ENCODE results near the gene KCNS3.

KCNS3 gene

GRCh38 chr2:17850151-17850550 is 28.3 kb upstream of the KCNS3 start:
- Histone ChIP-seq H3K27ac (0 out of 2 replicates have a peak overlapping the region, but pooled peaks have one; percentile 23), H3K4me3 (no peak overlapping the region), H3K4me1 (peaks cover 22% of the 10 kb centered on the region), H3K9ac (no peak overlapping the region), H4K20me1 (no peaks in the 10 kb centered on the region), H3K27me3 (no peaks in the 10 kb centered on the region), H3K4me2 (no peak overlapping the region), H3K9me3 (no peaks in the 10 kb centered on the region), H3K36me3 (no peaks in the 10 kb centered on the region)
- no peak for TF ChIP-seq Cebpa-rat (IDR thresholded peaks at IDR 0.05)

- Histone ChIP-seq H3K9ac (no peak overlapping the region), H3K36me3 (no peaks in the 10 kb centered on the region), H3K4me1 (peaks cover 22% of the 10 kb centered on the region), H3K9me3 (no peaks in the 10 kb centered on the region), H3K4me3 (no peak overlapping the region), H3K27me3 (no peaks in the 10 kb centered on the region), H3K4me2 (no peak overlapping the region), H4K20me1 (no peaks in the 10 kb centered on the region), H3K27ac (no peak overlapping the region)
- TF ChIP-seq Cebpa-rat (IDR thresholded peaks at IDR 0.05), result no peak
Measured at GRCh38 chr2:17851731-17852585, 26.5 kb upstream of the KCNS3 start.

- H3K27me3 ChIP-seq, result no peaks in the 10 kb centered on the region
- no peaks in the 10 kb centered on the region for H3K36me3 ChIP-seq
- H3K9ac ChIP-seq, result no peak overlapping the region
- no peak overlapping the region for H3K4me2 ChIP-seq
- no peaks in the 10 kb centered on the region for H4K20me1 ChIP-seq
- H3K4me3 ChIP-seq, result no peak overlapping the region
- H3K4me1 ChIP-seq, result peaks cover 22% of the 10 kb centered on the region
- H3K9me3 ChIP-seq, result no peaks in the 10 kb centered on the region
- no peak for TF ChIP-seq Cebpa-rat (IDR thresholded peaks at IDR 0.05)
- no peak overlapping the region for H3K27ac ChIP-seq
Measured at GRCh38 chr2:17853799-17854198, 24.7 kb upstream of the KCNS3 start.

GRCh38 chr2:17857021-17857420 is 21.4 kb upstream of the KCNS3 start:
- no peak overlapping the region for H3K27ac ChIP-seq
- no peak overlapping the region for H3K4me2 ChIP-seq
- no peak overlapping the region for H3K9ac ChIP-seq
- TF ChIP-seq Cebpa-rat (IDR thresholded peaks at IDR 0.05), result no peak
- no peaks in the 10 kb centered on the region for H4K20me1 ChIP-seq
- no peaks in the 10 kb centered on the region for H3K36me3 ChIP-seq
- H3K9me3 ChIP-seq, result no peaks in the 10 kb centered on the region
- no peaks in the 10 kb centered on the region for H3K27me3 ChIP-seq
- no peak overlapping the region for H3K4me3 ChIP-seq
- 0 out of 2 replicates have a peak, but pooled peaks cover 5% of the 10 kb centered on the region for H3K4me1 ChIP-seq

GRCh38 chr2:17858064-17858463 is 20.4 kb upstream of the KCNS3 start:
- H3K36me3 ChIP-seq, result no peaks in the 10 kb centered on the region
- no peak overlapping the region for H3K4me3 ChIP-seq
- no peaks in the 10 kb centered on the region for H3K4me1 ChIP-seq
- H3K9me3 ChIP-seq, result no peaks in the 10 kb centered on the region
- no peaks in the 10 kb centered on the region for H3K27me3 ChIP-seq
- no peak overlapping the region for H3K4me2 ChIP-seq
- no peak for TF ChIP-seq Cebpa-rat (IDR thresholded peaks at IDR 0.05)
- no peak overlapping the region for H3K9ac ChIP-seq
- H3K27ac ChIP-seq, result no peak overlapping the region
- H4K20me1 ChIP-seq, result no peaks in the 10 kb centered on the region

GRCh38 chr2:17863539-17863938 is 14.9 kb upstream of the KCNS3 start:
- Histone ChIP-seq H3K27me3 (no peaks in the 10 kb centered on the region), H3K4me1 (no peaks in the 10 kb centered on the region), H3K4me3 (no peak overlapping the region), H3K9me3 (no peaks in the 10 kb centered on the region), H4K20me1 (no peaks in the 10 kb centered on the region), H3K36me3 (no peaks in the 10 kb centered on the region), H3K9ac (no peak overlapping the region), H3K4me2 (no peak overlapping the region), H3K27ac (no peak overlapping the region)
- TF ChIP-seq Cebpa-rat (IDR thresholded peaks at IDR 0.05), result no peak

GRCh38 chr2:17864676-17865075 is 13.8 kb upstream of the KCNS3 start:
- Histone ChIP-seq H3K4me1 (no peaks in the 10 kb centered on the region), H3K4me2 (no peak overlapping the region), H4K20me1 (no peaks in the 10 kb centered on the region), H3K9ac (no peak overlapping the region), H3K9me3 (no peaks in the 10 kb centered on the region), H3K36me3 (no peaks in the 10 kb centered on the region), H3K27ac (no peak overlapping the region), H3K4me3 (no peak overlapping the region), H3K27me3 (no peaks in the 10 kb centered on the region)
- TF ChIP-seq Cebpa-rat (IDR thresholded peaks at IDR 0.05), result no peak

GRCh38 chr2:17867133-17867532 is 11.3 kb upstream of the KCNS3 start:
- H3K36me3 ChIP-seq, result no peaks in the 10 kb centered on the region
- TF ChIP-seq Cebpa-rat (IDR thresholded peaks at IDR 0.05), result no peak
- no peaks in the 10 kb centered on the region for H4K20me1 ChIP-seq
- H3K4me2 ChIP-seq, result no peak overlapping the region
- no peak overlapping the region for H3K4me3 ChIP-seq
- H3K27ac ChIP-seq, result no peak overlapping the region
- H3K27me3 ChIP-seq, result no peaks in the 10 kb centered on the region
- H3K9me3 ChIP-seq, result no peaks in the 10 kb centered on the region
- peaks cover 5% of the 10 kb centered on the region; the same call in 1 of the 2 replicates for H3K4me1 ChIP-seq
- H3K9ac ChIP-seq, result no peak overlapping the region

- Histone ChIP-seq H3K4me3 (no peak overlapping the region), H3K9ac (no peak overlapping the region), H3K36me3 (no peaks in the 10 kb centered on the region), H3K4me2 (no peak overlapping the region), H3K27me3 (no peaks in the 10 kb centered on the region), H4K20me1 (no peaks in the 10 kb centered on the region), H3K4me1 (peaks cover 5% of the 10 kb centered on the region; the same call in 1 of the 2 replicates), H3K9me3 (no peaks in the 10 kb centered on the region), H3K27ac (no peak overlapping the region)
- no peak for TF ChIP-seq Cebpa-rat (IDR thresholded peaks at IDR 0.05)
Measured at GRCh38 chr2:17869128-17869527, 9.3 kb upstream of the KCNS3 start.

GRCh38 chr2:17871639-17872038 is 6.8 kb upstream of the KCNS3 start:
- Histone ChIP-seq H4K20me1 (no peaks in the 10 kb centered on the region), H3K27me3 (peaks cover 11% of the 10 kb centered on the region), H3K9me3 (no peaks in the 10 kb centered on the region), H3K4me2 (no peak overlapping the region), H3K36me3 (no peaks in the 10 kb centered on the region), H3K4me1 (peaks cover 5% of the 10 kb centered on the region; the same call in 1 of the 2 replicates), H3K4me3 (no peak overlapping the region), H3K9ac (no peak overlapping the region), H3K27ac (no peak overlapping the region)
- TF ChIP-seq Cebpa-rat (IDR thresholded peaks at IDR 0.05), result no peak

All from BLaER1 (cell line).